ENCODE measurements around the gene EFS. TPM values are rescaled to one million over a fixed set of nuclear protein-coding genes. Genes with fewer than 3 reads are reported as not detected.

The EFS gene
- total RNA-seq, 2 experiments from 2014 or later = not detected

GRCh38 chr14:23320584-23321571, 44.1 kb downstream of the EFS start, which contains the start of gene PABPN1:
Gene PABPN1 (plus strand): TSS chr14:23321457. CDS start chr14:23321470, 13 bp downstream.
- Mint-ChIP-seq H3K36me3 (peaks cover 32% of the 10 kb centered on the region), H3K4me1 (peaks cover 32% of the 10 kb centered on the region), H3K4me3 (peak within 1 kb of the TSS; percentile 91), H3K27me3 (no peaks in the 10 kb centered on the region), H3K27ac (peak within 1 kb of the TSS; percentile 94), H3K9me3 (ENCODE audit: low read depth) (no peaks in the 10 kb centered on the region)
- DNase-seq (peak; percentile 100), ATAC-seq (peak; percentile 90)
- CTCF ChIA-PET = interaction anchor here (0.8 to 10.7 kb wide), 19 partner anchors 14 to 327 kb away, joined by 3 to 119 read pairs (median 4); partner anchors contain the start of genes ACIN1, BCL2L2, C14orf119 and HOMEZ

- ATAC-seq (no peak), DNase-seq (no peak)
- H3K27ac Mint-ChIP-seq = peak overlapping the region; percentile 94
- CTCF ChIA-PET = interaction anchor here (0.9 to 10.7 kb wide), 15 partner anchors 9 to 251 kb away, joined by 3 to 119 read pairs (median 5); partner anchors contain the start of genes ACIN1, BCL2L2, C14orf119 and HOMEZ
- H3K27me3 Mint-ChIP-seq = no peaks in the 10 kb centered on the region
- peaks cover 26% of the 10 kb centered on the region for H3K36me3 Mint-ChIP-seq
- H3K9me3 Mint-ChIP-seq (ENCODE audit: low read depth) = no peaks in the 10 kb centered on the region
- H3K4me3 Mint-ChIP-seq = peak overlapping the region; percentile 91
- H3K4me1 Mint-ChIP-seq = peaks cover 32% of the 10 kb centered on the region
Observed at GRCh38 chr14:23319746-23320583, 45.0 kb downstream of the EFS start.

GRCh38 chr14:23316300-23316699, 48.7 kb downstream of the EFS start:
- Mint-ChIP-seq H3K9me3 (ENCODE audit: low read depth) (no peaks in the 10 kb centered on the region), H3K27ac (no peak overlapping the region), H3K27me3 (peaks cover 3% of the 10 kb centered on the region), H3K36me3 (peaks cover 3% of the 10 kb centered on the region), H3K4me3 (no peak overlapping the region), H3K4me1 (peaks cover 13% of the 10 kb centered on the region)
- DNase-seq (no peak), ATAC-seq (no peak)
- CTCF ChIA-PET = no interaction called here

- Mint-ChIP-seq H3K27me3 (peaks cover 16% of the 10 kb centered on the region), H3K4me1 (peaks cover 12% of the 10 kb centered on the region), H3K27ac (no peak overlapping the region), H3K9me3 (ENCODE audit: low read depth) (no peaks in the 10 kb centered on the region), H3K4me3 (no peak overlapping the region), H3K36me3 (no peaks in the 10 kb centered on the region)
- ATAC-seq = no peak
- no peak for DNase-seq
- CTCF ChIA-PET = interaction anchor here (1.1 kb wide), 1 partner anchor 8 kb away, joined by 4 read pairs; no protein-coding TSS in a partner anchor
Observed at GRCh38 chr14:23310546-23310945, 54.4 kb downstream of the EFS start.

GRCh38 chr14:23308721-23309445, 56.1 kb downstream of the EFS start:
- peaks cover 12% of the 10 kb centered on the region for H3K4me1 Mint-ChIP-seq
- DNase-seq (peak; percentile 32), ATAC-seq (no peak)
- no peaks in the 10 kb centered on the region for H3K9me3 Mint-ChIP-seq (ENCODE audit: low read depth)
- H3K4me3 Mint-ChIP-seq = no peak overlapping the region
- peaks cover 21% of the 10 kb centered on the region for H3K27me3 Mint-ChIP-seq
- CTCF ChIA-PET = no interaction called here
- no peaks in the 10 kb centered on the region for H3K36me3 Mint-ChIP-seq
- H3K27ac Mint-ChIP-seq = no peak overlapping the region

GRCh38 chr14:23307687-23308644, 57.0 kb downstream of the EFS start:
- ATAC-seq (no peak), DNase-seq (peak; percentile 38)
- H3K4me1 Mint-ChIP-seq = peaks cover 16% of the 10 kb centered on the region
- no peak overlapping the region for H3K27ac Mint-ChIP-seq
- H3K4me3 Mint-ChIP-seq = no peak overlapping the region
- peaks cover 21% of the 10 kb centered on the region for H3K27me3 Mint-ChIP-seq
- CTCF ChIA-PET = interaction anchor here (0.6 to 1.8 kb wide), 4 partner anchors 12 to 187 kb away, joined by 3 to 4 read pairs (median 3); partner anchors contain the start of gene PABPN1
- no peaks in the 10 kb centered on the region for H3K36me3 Mint-ChIP-seq
- no peaks in the 10 kb centered on the region for H3K9me3 Mint-ChIP-seq (ENCODE audit: low read depth)

- Mint-ChIP-seq H3K4me1 (peaks cover 16% of the 10 kb centered on the region), H3K27ac (peak overlapping the region; percentile 46), H3K27me3 (peaks cover 18% of the 10 kb centered on the region), H3K4me3 (peak overlapping the region; percentile 59), H3K36me3 (peaks cover 2% of the 10 kb centered on the region), H3K9me3 (ENCODE audit: low read depth) (no peaks in the 10 kb centered on the region)
- ATAC-seq (no peak), DNase-seq (no peak)
- CTCF ChIA-PET = interaction anchor here (0.6 to 1.8 kb wide), 4 partner anchors 14 to 186 kb away, joined by 3 to 4 read pairs (median 3); partner anchors contain the start of gene PABPN1
Observed at GRCh38 chr14:23307146-23307530, 57.8 kb downstream of the EFS start.

GRCh38 chr14:23306412-23307145, 58.4 kb downstream of the EFS start, which contains the start of gene BCL2L2:
Gene BCL2L2 (plus strand): TSS chr14:23306833. CDS start chr14:23307768, 935 bp downstream.
- H3K27ac Mint-ChIP-seq = peak within 1 kb of the TSS; percentile 46
- peak within 1 kb of the TSS; percentile 59 for H3K4me3 Mint-ChIP-seq
- ATAC-seq (no peak), DNase-seq (peak; percentile 61)
- H3K4me1 Mint-ChIP-seq = peaks cover 16% of the 10 kb centered on the region
- peaks cover 18% of the 10 kb centered on the region for H3K27me3 Mint-ChIP-seq
- CTCF ChIA-PET = interaction anchor here (0.6 to 8.9 kb wide), 4 partner anchors 14 to 186 kb away, joined by 3 to 119 read pairs (median 4); partner anchors contain the start of gene PABPN1
- no peaks in the 10 kb centered on the region for H3K9me3 Mint-ChIP-seq (ENCODE audit: low read depth)
- peaks cover 2% of the 10 kb centered on the region for H3K36me3 Mint-ChIP-seq

Small RNA genes lying within 50 kb of the gene (microRNA-seq; reads per million reads assigned to microRNA genes)
- gene MIR208A = 7.7 reads per million, percentile 23 among the genes with 10 or more reads in this experiment

Other genes starting within 250 kb of the EFS start
- under 1 TPM in 1 of 2 experiments, not detected in 1; 0.79 TPM for gene CEBPE, start 245.9 kb downstream of the EFS start, total RNA-seq
- gene SLC7A8, start 181.5 kb downstream of the EFS start, total RNA-seq = under 1 TPM; 0.54 to 0.91 TPM
- gene RNF212B, start 127.2 kb downstream of the EFS start, total RNA-seq = not detected
- gene HOMEZ, start 79.0 kb downstream of the EFS start, total RNA-seq = 10 to 100 TPM; 11.4 to 12.4 TPM
- 10 to 100 TPM; 22.0 to 27.4 TPM for gene PPP1R3E, start 62.3 kb downstream of the EFS start, total RNA-seq
- 1 to 10 TPM; 3.1 to 3.7 TPM for gene BCL2L2, start 58.3 kb downstream of the EFS start, total RNA-seq
- gene PABPN1, start 43.7 kb downstream of the EFS start, total RNA-seq = 100 to 1,000 TPM; 225 to 269 TPM
- gene SLC22A17, start 12.3 kb downstream of the EFS start, total RNA-seq = 1 to 10 TPM; 1.7 to 2.8 TPM
- not detected for gene IL25, start 7.6 kb upstream of the EFS start, total RNA-seq
- not detected for gene CMTM5, start 11.9 kb upstream of the EFS start, total RNA-seq
- gene MYH6, start 43.1 kb upstream of the EFS start, total RNA-seq = 1 to 10 TPM in 1 of 2 experiments, under 1 TPM in 1; 0.23 to 1.0 TPM
- gene MYH7, start 70.5 kb upstream of the EFS start, total RNA-seq = under 1 TPM; 0.09 to 0.16 TPM
- gene NGDN, start 104.5 kb upstream of the EFS start, total RNA-seq = 10 to 100 TPM; 42.7 to 53.0 TPM
- 1 to 10 TPM; 1.8 to 2.7 TPM for gene ZFHX2, start 186.6 kb upstream of the EFS start, total RNA-seq
- gene THTPA, start 191.1 kb upstream of the EFS start, total RNA-seq = 10 to 100 TPM; 13.5 to 15.6 TPM
- 100 to 1,000 TPM; 222 to 294 TPM for gene AP1G2, start 202.6 kb upstream of the EFS start, total RNA-seq
- gene JPH4, start 213.6 kb upstream of the EFS start, total RNA-seq = under 1 TPM in 1 of 2 experiments, not detected in 1; 0.77 TPM